B cell (primary cell): ENCODE data around the gene MTCL3.

Source experiments
- ATAC-seq: fragments of 200-7000 bp; cut with Tn5 transposase; one replicate; pipeline ENCODE4 v1.10.0; 2021; ENCODE audit warnings: low read depth, mild to moderate bottlenecking, moderate number of reproducible peaks, moderate library complexity
- CTCF ChIA-PET: fragments of 350-600 bp; sonication (Branson Sonifier 250); formaldehyde crosslinking; loops from one replicate; lab custom pipeline; 2021; ENCODE audit warnings: antibody characterized with exemption, inconsistent platforms; lab: Charles Lee
- POLR2A ChIA-PET: fragments of 350-600 bp; sonication (Branson Sonifier 250); formaldehyde crosslinking; loops from one replicate; lab custom pipeline; 2021; ENCODE audit warnings: antibody characterized with exemption; lab: Charles Lee
- DNase-seq: peaks from one replicate; pipeline ENCODE4 v3.0.0; 2013
- H2AFZ ChIP-seq: 2 replicates; pipeline ENCODE4 v1.6.1; 2012; ENCODE audit warnings: mild to moderate bottlenecking, low read depth, low read length; ENCODE audit not compliant: insufficient read depth, poor library complexity, severe bottlenecking
- H3K27ac ChIP-seq, 2 donors: 1 replicate in 1 of 2; 2 replicates in 1 of 2; pipeline ENCODE4 v1.5.1; 2012 to 2013; ENCODE audit warnings: low read length in 2 of 2, mild to moderate bottlenecking in 2 of 2, moderate library complexity in 1 of 2
- H3K27me3 ChIP-seq, 4 experiments: fragments of 200-600 bp in 1 of 4; sonication (generic) in 1 of 4; replicated peaks in 1 of 4; 1 replicate in 2 of 4; 2 replicates in 2 of 4; pipeline versions ENCODE4 v1.6.1 to v1.7.0; 2013 to 2016; ENCODE audit warnings: low read length in 3 of 4, mild to moderate bottlenecking in 2 of 4, mixed read lengths in 1 of 4, moderate library complexity in 1 of 4; ENCODE audit not compliant: insufficient read depth in 4 of 4, control insufficient read depth in 3 of 4; ENCODE audit errors: control extremely low read depth in 1 of 4
- H3K36me3 ChIP-seq, 2 experiments: replicated peaks in 1 of 2; 1 replicate in 1 of 2; 2 replicates in 1 of 2; pipeline versions ENCODE4 v1.6.1 to v1.7.1; 2013; ENCODE audit warnings: low read length in 1 of 2; ENCODE audit not compliant: insufficient read depth in 2 of 2, control insufficient read depth in 1 of 2; ENCODE audit errors: control extremely low read depth in 1 of 2, extremely low read depth in 1 of 2
- H3K4me1 ChIP-seq, 2 donors: fragments of 200-600 bp in 1 of 2; sonication (generic) in 1 of 2; 1 replicate in 1 of 2; 2 replicates in 1 of 2; pipeline versions ENCODE4 v1.5.1 to v1.6.1; 2013 to 2017; ENCODE audit warnings: low read length in 2 of 2; ENCODE audit not compliant: control insufficient read depth in 2 of 2, insufficient read depth in 2 of 2
- H3K4me2 ChIP-seq: replicated peaks from 2 replicates; pipeline ENCODE3; 2012; ENCODE audit warnings: mild to moderate bottlenecking, low read depth, low read length; ENCODE audit not compliant: poor library complexity, severe bottlenecking
- H3K4me3 ChIP-seq, 5 experiments: fragments of 200-600 bp in 1 of 5; sonication (generic) in 1 of 5; 1 replicate in 3 of 5; 2 replicates in 2 of 5; pipeline versions ENCODE4 v1.5.1 to v1.7.0; 2011 to 2016; ENCODE audit warnings: low read length in 4 of 5, mild to moderate bottlenecking in 4 of 5, low read depth in 2 of 5, control low read depth in 1 of 5, moderate library complexity in 1 of 5; ENCODE audit not compliant: insufficient read depth in 1 of 5; ENCODE audit errors: control extremely low read depth in 1 of 5, extremely low read depth in 1 of 5
- H3K79me2 ChIP-seq: fragments of 200-600 bp; sonication (generic); one replicate; pipeline ENCODE4 v1.6.0; 2016; ENCODE audit warnings: low read length; ENCODE audit not compliant: control insufficient read depth, insufficient read depth
- H3K9ac ChIP-seq: fragments of 200-600 bp; sonication (generic); 2 replicates; pipeline ENCODE4 v1.6.1; 2017; ENCODE audit warnings: mild to moderate bottlenecking, low read length, moderate library complexity
- H3K9me3 ChIP-seq, 3 donors: one replicate each; pipeline versions ENCODE4 v1.6.1 to v1.7.1; 2013; ENCODE audit warnings: low read length in 2 of 3; ENCODE audit not compliant: control insufficient read depth in 2 of 3, insufficient read depth in 1 of 3; ENCODE audit errors: control extremely low read depth in 1 of 3
- H4K20me1 ChIP-seq: 2 replicates; pipeline ENCODE4 v1.6.0; 2012; ENCODE audit warnings: mild to moderate bottlenecking, low read length; ENCODE audit not compliant: insufficient read depth, control insufficient read depth, poor library complexity, severe bottlenecking
- H3K27ac Mint-ChIP-seq: one replicate; pipeline ENCODE4 v1.8.0; 2021; ENCODE audit warnings: mixed read lengths
- H3K27me3 Mint-ChIP-seq: one replicate; pipeline ENCODE4 v1.8.0; 2021; ENCODE audit warnings: mixed read lengths
- H3K4me1 Mint-ChIP-seq: one replicate; pipeline ENCODE4 v1.8.0; 2021; ENCODE audit warnings: mixed read lengths
- H3K4me3 Mint-ChIP-seq: one replicate; pipeline ENCODE4 v1.8.0; 2021; ENCODE audit warnings: mixed read lengths
- H3K9me3 Mint-ChIP-seq: one replicate; pipeline ENCODE4 v1.8.0; 2022; ENCODE audit warnings: mixed read lengths; ENCODE audit not compliant: insufficient read depth
- EZH2 ChIP-seq: IDR thresholded peaks from 2 replicates; pipeline ENCODE4 v1.6.1; 2012; ENCODE audit warnings: borderline replicate concordance, low read depth, mild to moderate bottlenecking, moderate library complexity, low read length; ENCODE audit not compliant: insufficient read depth, poor library complexity, severe bottlenecking
- WGBS: methylation state at CpG from one replicate; pipeline ENCODE4 v1.1.5; 2013; ENCODE audit warnings: missing lambda C conversion rate; ENCODE audit not compliant: insufficient coverage; 5-methylcytosine and 5-hydroxymethylcytosine counted together
- intact Hi-C: fragments of 100-400 bp; cut with micrococcal nuclease; formaldehyde crosslinking; loops from one replicate; pipeline ENCODE4 v1.10.0; 2022
- TF ChIP-seq, protein P1 (sequence below): fragments of 200-600 bp; IDR thresholded peaks from one replicate; pipeline ENCODE4 v1.8.0; 2022; ENCODE audit warnings: antibody characterized with exemption, mild to moderate bottlenecking

The MTCL3 gene

DNA sequence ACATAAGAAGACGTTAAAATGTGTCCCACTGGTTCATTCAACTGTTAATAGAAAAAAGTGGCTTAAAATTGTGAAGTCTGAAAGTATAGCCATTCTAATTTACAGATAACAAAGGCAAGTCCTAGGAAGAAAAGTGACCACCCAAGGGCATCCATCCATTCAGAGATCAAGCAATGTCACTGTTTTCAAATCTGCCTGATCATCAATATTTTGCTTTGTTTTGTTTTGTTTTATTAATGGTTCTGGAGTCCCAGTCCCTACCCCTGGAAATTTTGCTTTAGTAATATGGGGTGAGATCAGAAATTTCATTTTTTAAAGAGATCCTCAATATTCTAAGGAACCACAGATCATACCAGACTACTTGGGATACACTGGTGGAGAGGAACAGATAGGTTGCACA is 77.3 kb downstream of the MTCL3 start:
- WGBS, result no CpG with 5 or more reads among the region's 1 CpG
- H3K27ac ChIP-seq, result no peak overlapping the region
- CTCF ChIA-PET, result no interaction called here

DNA sequence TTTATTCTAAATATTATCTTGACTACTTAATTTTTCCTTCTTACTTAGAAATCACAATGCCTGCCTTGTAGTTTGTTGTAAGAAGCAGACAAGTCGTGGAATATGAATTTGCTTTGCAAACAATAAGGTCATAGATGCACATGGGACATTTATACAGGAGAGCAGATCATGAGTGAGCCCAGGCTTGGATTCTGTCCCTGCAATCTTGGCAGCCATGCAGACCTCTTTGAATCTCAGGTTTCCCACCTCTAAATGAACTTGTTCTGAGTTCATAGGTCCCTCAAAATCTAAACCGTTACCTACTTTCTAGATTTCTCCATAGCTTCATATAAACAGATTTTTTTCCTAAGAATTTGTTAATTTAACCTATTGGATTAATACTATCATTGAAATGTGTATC is 79.4 kb downstream of the MTCL3 start:
- H3K4me3 Mint-ChIP-seq, result no peak overlapping the region
- H3K9me3 ChIP-seq, result no peaks in the 10 kb centered on the region
- no peaks in the 10 kb centered on the region for H3K36me3 ChIP-seq
- no peaks in the 10 kb centered on the region for H3K79me2 ChIP-seq
- H3K4me1 Mint-ChIP-seq, result no peaks in the 10 kb centered on the region
- H2AFZ ChIP-seq, result no peak overlapping the region
- ATAC-seq, result no peak
- no peak overlapping the region for H3K9ac ChIP-seq
- no peaks in the 10 kb centered on the region for H3K9me3 Mint-ChIP-seq
- TF ChIP-seq, protein P1, sequence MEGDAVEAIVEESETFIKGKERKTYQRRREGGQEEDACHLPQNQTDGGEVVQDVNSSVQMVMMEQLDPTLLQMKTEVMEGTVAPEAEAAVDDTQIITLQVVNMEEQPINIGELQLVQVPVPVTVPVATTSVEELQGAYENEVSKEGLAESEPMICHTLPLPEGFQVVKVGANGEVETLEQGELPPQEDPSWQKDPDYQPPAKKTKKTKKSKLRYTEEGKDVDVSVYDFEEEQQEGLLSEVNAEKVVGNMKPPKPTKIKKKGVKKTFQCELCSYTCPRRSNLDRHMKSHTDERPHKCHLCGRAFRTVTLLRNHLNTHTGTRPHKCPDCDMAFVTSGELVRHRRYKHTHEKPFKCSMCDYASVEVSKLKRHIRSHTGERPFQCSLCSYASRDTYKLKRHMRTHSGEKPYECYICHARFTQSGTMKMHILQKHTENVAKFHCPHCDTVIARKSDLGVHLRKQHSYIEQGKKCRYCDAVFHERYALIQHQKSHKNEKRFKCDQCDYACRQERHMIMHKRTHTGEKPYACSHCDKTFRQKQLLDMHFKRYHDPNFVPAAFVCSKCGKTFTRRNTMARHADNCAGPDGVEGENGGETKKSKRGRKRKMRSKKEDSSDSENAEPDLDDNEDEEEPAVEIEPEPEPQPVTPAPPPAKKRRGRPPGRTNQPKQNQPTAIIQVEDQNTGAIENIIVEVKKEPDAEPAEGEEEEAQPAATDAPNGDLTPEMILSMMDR, result no peak
- no peak for TF ChIP-seq EZH2
- no peak overlapping the region for H3K4me2 ChIP-seq
- H3K4me3 ChIP-seq, result no peak overlapping the region
- DNase-seq, result no peak
- H4K20me1 ChIP-seq, result no peaks in the 10 kb centered on the region
- POLR2A ChIA-PET, result no interaction called here
- H3K27me3 ChIP-seq, result no peaks in the 10 kb centered on the region
- H3K27me3 Mint-ChIP-seq, result peaks cover 8% of the 10 kb centered on the region
- H3K27ac ChIP-seq, result no peak overlapping the region
- CTCF ChIA-PET, result no interaction called here
- no peaks in the 10 kb centered on the region for H3K4me1 ChIP-seq
- intact Hi-C loops, result no loop called here
- WGBS, result 91% methylated on average over 1 of the region's 2 CpGs
- no peak overlapping the region for H3K27ac Mint-ChIP-seq

More for the DNA sequence above, 77.3 kb downstream of the MTCL3 start:
- no peaks in the 10 kb centered on the region for H3K79me2 ChIP-seq
- H3K36me3 ChIP-seq, result no peaks in the 10 kb centered on the region
- no peaks in the 10 kb centered on the region for H3K9me3 Mint-ChIP-seq
- intact Hi-C loops, result no loop called here
- no peaks in the 10 kb centered on the region for H3K4me1 Mint-ChIP-seq
- TF ChIP-seq, protein P1, result no peak
- no peak for TF ChIP-seq EZH2
- DNase-seq (no peak), ATAC-seq (no peak)
- no peak overlapping the region for H3K9ac ChIP-seq
- peaks cover 4% of the 10 kb centered on the region for H3K27me3 Mint-ChIP-seq
- no peaks in the 10 kb centered on the region for H3K9me3 ChIP-seq
- no peaks in the 10 kb centered on the region for H4K20me1 ChIP-seq
- no peaks in the 10 kb centered on the region for H3K27me3 ChIP-seq
- H3K4me1 ChIP-seq, result no peaks in the 10 kb centered on the region
- no peak overlapping the region for H3K4me2 ChIP-seq
- H3K4me3 ChIP-seq, result no peak overlapping the region
- POLR2A ChIA-PET, result no interaction called here
- H3K27ac Mint-ChIP-seq, result no peak overlapping the region
- H2AFZ ChIP-seq, result no peak overlapping the region
- H3K4me3 Mint-ChIP-seq, result no peak overlapping the region
